Sigmoid colon (tissue), 7 donors: Measurements from ENCODE around the gene PCK2. TPM values are rescaled to one million over a fixed set of nuclear protein-coding genes. Genes with fewer than 3 reads are reported as not detected.
A peak's percentile ranks its signal among the peaks of the same experiment; 100 is the strongest.

ENCODE experiments used
- DNase-seq: peaks from one replicate; pipeline ENCODE4 v3.0.0-alpha.2; 2019
- H3K27ac ChIP-seq, 4 donors: fragments of 200-600 bp; sonication (generic); one replicate each; pipeline ENCODE4 v1.5.1; 2016 to 2019; ENCODE audit warnings: mild to moderate bottlenecking in 1 of 4
- H3K27me3 ChIP-seq, 3 donors: fragments of 200-600 bp; sonication (generic); one replicate each; pipeline ENCODE4 v1.5.1; 2019; ENCODE audit warnings: mild to moderate bottlenecking in 1 of 3
- H3K36me3 ChIP-seq, 4 donors: fragments of 200-600 bp; sonication (generic); one replicate each; pipeline ENCODE4 v1.5.1; 2016 to 2019
- H3K4me1 ChIP-seq, 4 donors: fragments of 200-600 bp; sonication (generic); one replicate each; pipeline ENCODE4 v1.5.1; 2017 to 2019
- H3K4me3 ChIP-seq, 4 donors: fragments of 200-600 bp; sonication (generic); one replicate each; pipeline ENCODE4 v1.5.1; 2017 to 2019; ENCODE audit warnings: mild to moderate bottlenecking in 2 of 4, moderate library complexity in 1 of 4
- H3K9me3 ChIP-seq, 4 donors: fragments of 200-600 bp in 3 of 4; sonication (generic) in 3 of 4; one replicate each; pipeline versions ENCODE4 v1.5.1 to v1.6.1; 2013 to 2019
- CTCF ChIP-seq, 4 experiments: fragments of 450-650 bp in 3 of 4; fragments of 200-600 bp in 1 of 4; IDR thresholded peaks; one replicate each; pipeline ENCODE4 v1.5.1; 2016 to 2019; ENCODE audit warnings: antibody characterized with exemption in 4 of 4, mild to moderate bottlenecking in 3 of 4, moderate library complexity in 2 of 4
- EP300 ChIP-seq, 4 donors: sonication (generic); formaldehyde crosslinking; IDR thresholded peaks; one replicate each; pipeline ENCODE4 v1.6.1; 2017; ENCODE audit warnings: antibody characterized with exemption in 4 of 4
- POLR2A ChIP-seq, 2 donors: fragments of 450-650 bp; IDR thresholded peaks; one replicate each; pipeline ENCODE4 v1.6.1; 2016; ENCODE audit warnings: antibody characterized with exemption in 2 of 2, mild to moderate bottlenecking in 2 of 2, moderate library complexity in 2 of 2
- POLR2AphosphoS5 ChIP-seq, 4 donors: sonication (generic); formaldehyde crosslinking; IDR thresholded peaks; one replicate each; pipeline ENCODE4 v1.6.1; 2017; ENCODE audit warnings: antibody characterized with exemption in 4 of 4
- WGBS, 2 donors: extraction: QIAGEN DNeasy Blood & Tissue Kit; methylation state at CpG; one replicate each; pipeline ENCODE4 v1.1.7; 2013; 5-methylcytosine and 5-hydroxymethylcytosine counted together
- intact Hi-C: fragments of 100-400 bp; cut with DNase I; formaldehyde crosslinking; loops from one replicate; pipeline ENCODE4 v1.15.1; 2023
- polyA plus RNA-seq, 3 donors: library from polyadenylated mRNA; stranded (reverse); fragments of 200-250 nt; gene quantifications; one replicate each; pipeline ENCODE4 v1.2.3, GENCODE V29; 2013
- total RNA-seq, 4 donors: library from RNA; depleted of rRNA; stranded (reverse); fragments of >200 nt; gene quantifications; one replicate each; pipeline ENCODE4 v1.1.0, GENCODE V29; 2016
- donor health status: healthy with polysubstance abuse.
- donor health status: Bipolar disorder and iron deficiency.
- donor health status: healthy.

The PCK2 gene
- total and polyA plus RNA-seq, 7 donors: 7.1 to 109 (median 12.2) TPM

- Histone ChIP-seq H3K27ac (peak within 1 kb of the TSS; percentile 93 to 95 (median 94)), H3K4me1 (peaks cover 0 to 44% (median 36%) of the 10 kb centered on the region in 4 donors), H3K36me3 (peaks cover 14 to 24% (median 17%) of the 10 kb centered on the region in 4 donors), H3K27me3 (no peaks in the 10 kb centered on the region), H3K4me3 (peak within 1 kb of the TSS; percentile 85 to 99 (median 96)), H3K9me3 (no peaks in the 10 kb centered on the region)
- TF ChIP-seq EP300 (IDR thresholded peaks at IDR 0.05): peak in 1 of 4 donors; percentile 3
- TF ChIP-seq CTCF (IDR thresholded peaks at IDR 0.05): no peak
- peak; percentile 79 to 90 (median 86) for TF ChIP-seq POLR2AphosphoS5 (IDR thresholded peaks at IDR 0.05)
- peak in 1 of 2 donors; percentile 62 for TF ChIP-seq POLR2A (IDR thresholded peaks at IDR 0.05)
- intact Hi-C loops: loop anchor here (2.0 to 5.0 kb wide), 2 partner anchors 21 to 579 kb away; partner anchors contain the start of genes DCAF11, NRL and THTPA
- peak; percentile 97 for DNase-seq
- 0 to 1% methylated on average over 73 to 75 of the region's 75 CpGs for WGBS, 2 donors
Measured at GRCh38 chr14:24135834-24136683, 41.9 kb downstream of the PCK2 start, which contains the start of gene PSME1. Gene PSME1, plus strand, starts transcription at chr14:24136194. Its CDS starts 69 bp downstream, at chr14:24136263.

GRCh38 chr14:24136684-24137528 is 42.8 kb downstream of the PCK2 start:
- DNase-seq: no peak
- Histone ChIP-seq H3K27ac (peak overlapping the region; percentile 93 to 95 (median 94)), H3K36me3 (peaks cover 14 to 24% (median 17%) of the 10 kb centered on the region in 4 donors), H3K4me3 (peak overlapping the region; percentile 85 to 99 (median 96)), H3K4me1 (peaks cover 0 to 45% (median 37%) of the 10 kb centered on the region in 4 donors), H3K27me3 (no peaks in the 10 kb centered on the region), H3K9me3 (no peaks in the 10 kb centered on the region)
- intact Hi-C loops: loop anchor here (2.0 to 5.0 kb wide), 2 partner anchors 22 to 580 kb away; partner anchors contain the start of genes DCAF11, NRL and THTPA
- TF ChIP-seq POLR2AphosphoS5 (IDR thresholded peaks at IDR 0.05) (no peak), CTCF (IDR thresholded peaks at IDR 0.05) (no peak)
- 19 to 35% methylated on average over 13 of the region's 13 CpGs for WGBS, 2 donors

- 85 to 91% methylated on average over 8 of the region's 8 CpGs for WGBS, 2 donors
- H3K27me3 ChIP-seq: no peaks in the 10 kb centered on the region
- no peaks in the 10 kb centered on the region for H3K9me3 ChIP-seq
- DNase-seq: no peak
- peaks cover 0 to 50% (median 41%) of the 10 kb centered on the region in 4 donors for H3K4me1 ChIP-seq
- no peak overlapping the region for H3K4me3 ChIP-seq
- intact Hi-C loops: loop anchor here (2.0 to 5.0 kb wide), 2 partner anchors 23 to 580 kb away; partner anchors contain the start of genes DCAF11, NRL and THTPA
- H3K27ac ChIP-seq: peak overlapping the region; percentile 93 to 95 (median 94)
- TF ChIP-seq POLR2AphosphoS5 (IDR thresholded peaks at IDR 0.05): no peak
- no peak for TF ChIP-seq POLR2A (IDR thresholded peaks at IDR 0.05)
- TF ChIP-seq CTCF (IDR thresholded peaks at IDR 0.05): no peak
- no peak for TF ChIP-seq EP300 (IDR thresholded peaks at IDR 0.05)
- peaks cover 14 to 24% (median 17%) of the 10 kb centered on the region in 4 donors for H3K36me3 ChIP-seq
Measured at GRCh38 chr14:24137529-24138395, 43.7 kb downstream of the PCK2 start.
